OCI-LY3 (cell line): ENCODE results near the gene SLC25A44.

Source experiments
- H2AFZ ChIP-seq: fragments of 200-600, 300-600 bp; shearing (Covaris generic); 2 replicates; pipeline ENCODE4 v1.6.0; 2014; ENCODE audit warnings: antibody characterized with exemption, low read depth, low read length
- H3K27ac ChIP-seq: fragments of 200-600, 300-600 bp; sonication (generic); 2 replicates; pipeline ENCODE4 v1.5.1; 2014; ENCODE audit warnings: mild to moderate bottlenecking, low read length, moderate library complexity, mixed read lengths
- H3K27me3 ChIP-seq: fragments of 200-600, 300-600 bp; sonication (generic); 2 replicates; pipeline ENCODE4 v1.6.1; 2014; ENCODE audit warnings: low read depth, low read length, mixed read lengths
- H3K36me3 ChIP-seq: fragments of 200-600, 300-600 bp; sonication (generic); replicated peaks from 2 replicates; pipeline ENCODE3; 2014; ENCODE audit warnings: low read depth, low read length, mixed read lengths
- H3K4me1 ChIP-seq: fragments of 300-600, 200-600 bp; sonication (generic); 2 replicates; pipeline ENCODE4 v1.6.1; 2014; ENCODE audit warnings: low read length, mixed read lengths
- H3K4me2 ChIP-seq: fragments of 200-600, 300-600 bp; sonication (generic); 2 replicates; pipeline ENCODE4 v1.6.1; 2014; ENCODE audit warnings: low read length, mixed read lengths
- H3K4me3 ChIP-seq: fragments of 300-600, 200-600 bp; sonication (generic); 2 replicates; pipeline ENCODE4 v1.5.1; 2014; ENCODE audit warnings: antibody characterized with exemption, mild to moderate bottlenecking, low read length, moderate library complexity
- H3K79me2 ChIP-seq: fragments of 300-600, 200-600 bp; shearing (Covaris generic); 2 replicates; pipeline ENCODE4 v1.6.1; 2014; ENCODE audit warnings: mild to moderate bottlenecking, low read length, mixed read lengths
- H3K9ac ChIP-seq: fragments of 300-600, 200-600 bp; shearing (Covaris generic); 2 replicates; pipeline ENCODE4 v1.6.0; 2014; ENCODE audit warnings: mild to moderate bottlenecking, low read length, moderate library complexity
- H3K9me3 ChIP-seq: fragments of 200-600, 300-600 bp; shearing (Covaris generic); 2 replicates; pipeline ENCODE4 v1.6.1; 2014; ENCODE audit warnings: low read length, mixed read lengths; ENCODE audit not compliant: insufficient read depth
- H4K20me1 ChIP-seq: fragments of 200-600, 300-600 bp; sonication (generic); 2 replicates; pipeline ENCODE4 v1.6.1; 2016; ENCODE audit warnings: low read length, mixed read lengths; ENCODE audit not compliant: insufficient read depth
- CTCF ChIP-seq: fragments of 200-600, 300-600 bp; sonication (generic); IDR thresholded peaks from 2 replicates; pipeline ENCODE4 v1.5.1; 2014; ENCODE audit warnings: antibody characterized with exemption, low read length, low read depth
- EZH2phosphoT487 ChIP-seq: fragments of 200-600 bp; shearing (Covaris generic); IDR thresholded peaks from 2 replicates; pipeline ENCODE4 v1.6.1; 2018; ENCODE audit warnings: antibody characterized with exemption, mixed run types, low read depth

SLC25A44 gene

GRCh38 chr1:156154317-156154749, 39.6 kb upstream of the SLC25A44 start:
- H3K9ac ChIP-seq: peak overlapping the region; percentile 70
- H2AFZ ChIP-seq: peak overlapping the region; percentile 82; the same call in 1 of the 2 replicates
- no peaks in the 10 kb centered on the region for H3K27me3 ChIP-seq
- no peaks in the 10 kb centered on the region for H4K20me1 ChIP-seq
- no peaks in the 10 kb centered on the region for H3K79me2 ChIP-seq
- peak overlapping the region; percentile 58 for H3K27ac ChIP-seq
- peak overlapping the region; percentile 97 for H3K4me2 ChIP-seq
- peak overlapping the region; percentile 83 for H3K4me3 ChIP-seq
- H3K4me1 ChIP-seq: peaks cover 79% of the 10 kb centered on the region
- H3K36me3 ChIP-seq: no peaks in the 10 kb centered on the region
- H3K9me3 ChIP-seq: no peaks in the 10 kb centered on the region
- TF ChIP-seq EZH2phosphoT487 (no peak), CTCF (0 out of 2 replicates have a peak, but pooled peaks have one; percentile 4)

GRCh38 chr1:156155756-156156510, 38.0 kb upstream of the SLC25A44 start:
- no peak overlapping the region for H3K27ac ChIP-seq
- H3K4me3 ChIP-seq: peak overlapping the region; percentile 83; the same call in 1 of the 2 replicates
- H3K4me1 ChIP-seq: peaks cover 63% of the 10 kb centered on the region

DNA sequence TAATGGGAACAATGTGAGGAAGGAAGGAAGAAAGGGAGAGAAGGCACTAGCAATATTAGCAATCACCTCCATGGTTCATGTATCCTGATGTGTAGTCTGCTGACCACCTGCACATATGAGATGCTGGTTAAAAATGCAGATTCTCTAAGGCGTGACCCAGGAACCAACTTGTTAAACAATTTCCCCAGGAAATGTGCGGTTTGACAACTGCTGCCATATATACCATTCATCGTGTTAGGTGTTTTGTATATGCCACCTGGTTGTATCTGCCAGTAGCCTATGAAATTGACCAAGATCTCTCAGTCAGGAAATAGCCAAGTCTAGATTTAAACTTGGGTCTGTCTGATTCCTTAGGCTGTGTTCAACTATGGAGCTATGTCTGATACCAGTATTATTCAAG, 36.4 kb upstream of the SLC25A44 start:
- Histone ChIP-seq H3K4me3 (no peak overlapping the region), H3K9me3 (no peaks in the 10 kb centered on the region), H4K20me1 (no peaks in the 10 kb centered on the region), H3K36me3 (peaks cover 7% of the 10 kb centered on the region), H3K9ac (no peak overlapping the region), H2AFZ (no peak overlapping the region), H3K4me2 (no peak overlapping the region), H3K79me2 (no peaks in the 10 kb centered on the region), H3K27ac (no peak overlapping the region), H3K4me1 (peaks cover 47% of the 10 kb centered on the region), H3K27me3 (no peaks in the 10 kb centered on the region)
- TF ChIP-seq CTCF (no peak), EZH2phosphoT487 (no peak)

More at GRCh38 chr1:156155756-156156510, 38.0 kb upstream of the SLC25A44 start:
- Histone ChIP-seq H3K9ac (no peak overlapping the region), H4K20me1 (no peaks in the 10 kb centered on the region), H3K4me2 (peak overlapping the region; percentile 97), H3K79me2 (no peaks in the 10 kb centered on the region), H3K36me3 (peaks cover 2% of the 10 kb centered on the region), H3K27me3 (no peaks in the 10 kb centered on the region), H2AFZ (no peak overlapping the region), H3K9me3 (no peaks in the 10 kb centered on the region)
- TF ChIP-seq EZH2phosphoT487: no peak
- no peak for TF ChIP-seq CTCF

DNA sequence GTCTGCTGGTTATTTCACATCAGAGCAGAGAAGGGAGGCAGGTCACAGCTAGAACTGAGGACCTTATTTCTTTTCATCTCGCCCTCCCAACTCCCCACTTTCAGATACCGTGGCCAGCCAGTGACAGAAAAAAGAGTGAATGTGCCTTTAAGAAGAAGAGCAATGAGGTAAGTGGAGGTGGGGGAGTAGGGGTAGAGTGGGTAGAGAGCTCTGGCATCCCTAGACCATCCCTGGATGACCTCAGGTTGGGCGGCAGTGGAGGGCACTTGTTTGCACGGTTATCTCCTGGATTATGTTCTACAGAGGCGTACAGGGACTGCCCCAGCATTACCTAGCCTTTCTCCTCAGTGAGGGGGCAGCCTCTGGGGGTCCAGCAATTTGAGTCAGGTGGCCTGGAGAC, 35.9 kb upstream of the SLC25A44 start:
- peaks cover 7% of the 10 kb centered on the region for H3K36me3 ChIP-seq
- H3K27ac ChIP-seq: no peak overlapping the region

More for the DNA sequence above, 35.9 kb upstream of the SLC25A44 start:
- peaks cover 42% of the 10 kb centered on the region for H3K4me1 ChIP-seq
- H4K20me1 ChIP-seq: no peaks in the 10 kb centered on the region
- TF ChIP-seq CTCF (no peak), EZH2phosphoT487 (no peak)
- no peak overlapping the region for H3K4me3 ChIP-seq
- H3K27me3 ChIP-seq: no peaks in the 10 kb centered on the region
- no peaks in the 10 kb centered on the region for H3K79me2 ChIP-seq
- no peak overlapping the region for H2AFZ ChIP-seq
- H3K9me3 ChIP-seq: no peaks in the 10 kb centered on the region
- H3K9ac ChIP-seq: no peak overlapping the region
- no peak overlapping the region for H3K4me2 ChIP-seq
